NCI-H345 (cell line): Measurements from ENCODE around the gene CPSF3.

ENCODE experiments used
- DNase-seq: peaks from one replicate; lab custom pipeline; 2025; lab: John Stamatoyannopoulos, UW

The CPSF3 gene

DNA sequence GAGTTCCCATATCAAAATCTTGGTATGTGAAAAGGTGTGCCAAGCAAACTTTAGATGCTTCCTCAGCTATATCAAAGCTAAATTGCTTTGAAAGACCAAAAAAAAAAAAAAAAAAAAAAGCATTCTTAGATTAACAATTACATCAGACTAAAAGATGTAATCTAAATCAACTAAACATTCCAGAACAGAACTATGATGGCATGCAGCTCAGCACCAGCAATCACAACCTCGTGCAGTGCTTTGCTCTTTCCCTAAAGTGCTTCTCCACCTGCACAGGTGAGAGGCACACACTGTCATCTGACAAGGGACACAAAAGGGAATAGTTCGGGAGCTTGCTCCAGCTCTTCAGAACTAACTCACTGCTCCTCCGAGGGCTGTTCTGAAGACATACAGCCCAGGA, 94.7 kb downstream of the CPSF3 start:
- DNase-seq: no peak

GRCh38 chr2:9518780-9519179, 95.3 kb downstream of the CPSF3 start:
- DNase-seq: no peak

DNA sequence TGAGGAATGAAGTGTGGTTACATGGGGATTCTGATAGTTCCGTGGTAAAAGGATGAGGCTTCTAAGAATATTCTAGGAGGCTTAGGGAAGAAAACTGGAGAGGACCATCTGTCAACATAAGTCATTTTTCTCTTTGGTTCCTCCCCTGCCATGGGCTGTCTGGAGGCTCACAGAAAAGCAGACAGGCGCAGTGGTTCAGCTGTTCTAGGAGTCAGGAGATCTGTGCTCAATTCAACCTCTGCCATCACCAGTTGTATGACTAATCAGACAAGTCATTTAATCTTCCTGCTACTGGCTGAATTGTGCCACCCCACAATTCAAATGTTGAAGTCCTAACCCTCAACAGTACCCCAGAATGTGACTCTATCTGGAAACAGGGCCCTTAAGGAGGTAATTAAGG, 95.8 kb downstream of the CPSF3 start:
- no peak for DNase-seq
